ENCODE data around the gene RPL27A.

RPL27A gene

GRCh38 chr11:8690374-8691342 lies 8.1 kb downstream of the RPL27A start:
- TF ChIP-seq CTCF (conservative IDR thresholded peaks at IDR 0.05; ENCODE audit: low read depth, low read length) = no peak
- DNase-seq (ENCODE audit: low read depth) = no peak

GRCh38 chr11:8691601-8692000 lies 9.0 kb downstream of the RPL27A start:
- no peak for DNase-seq (ENCODE audit: low read depth)
- no peak overlapping the region for H3K4me3 ChIP-seq (ENCODE audit: low read depth, low read length)
- no peak for TF ChIP-seq CTCF (conservative IDR thresholded peaks at IDR 0.05; ENCODE audit: low read depth, low read length)

More at GRCh38 chr11:8690374-8691342, 8.1 kb downstream of the RPL27A start:
- H3K4me3 ChIP-seq (ENCODE audit: low read depth, low read length) = no peak overlapping the region

GRCh38 chr11:8692417-8692816 lies 9.8 kb downstream of the RPL27A start:
- H3K4me3 ChIP-seq (ENCODE audit: low read depth, low read length) = no peak overlapping the region
- no peak for DNase-seq (ENCODE audit: low read depth)
- TF ChIP-seq CTCF (conservative IDR thresholded peaks at IDR 0.05; ENCODE audit: low read depth, low read length) = no peak

- H3K4me3 ChIP-seq (ENCODE audit: low read depth, low read length) = no peak overlapping the region
- no peak for DNase-seq (ENCODE audit: low read depth)
- no peak for TF ChIP-seq CTCF (conservative IDR thresholded peaks at IDR 0.05; ENCODE audit: low read depth, low read length)
Measured at GRCh38 chr11:8693010-8693551, 10.5 kb downstream of the RPL27A start.

GRCh38 chr11:8693555-8693954 lies 11.0 kb downstream of the RPL27A start:
- H3K4me3 ChIP-seq (ENCODE audit: low read depth, low read length) = no peak overlapping the region
- no peak for TF ChIP-seq CTCF (conservative IDR thresholded peaks at IDR 0.05; ENCODE audit: low read depth, low read length)
- DNase-seq (ENCODE audit: low read depth) = no peak

- no peak overlapping the region for H3K4me3 ChIP-seq (ENCODE audit: low read depth, low read length)
- DNase-seq (ENCODE audit: low read depth) = no peak
- TF ChIP-seq CTCF (conservative IDR thresholded peaks at IDR 0.05; ENCODE audit: low read depth, low read length) = no peak
Measured at GRCh38 chr11:8694137-8694536, 11.5 kb downstream of the RPL27A start.
